ENCODE measurements around the gene RAP1GAP.

DNA sequence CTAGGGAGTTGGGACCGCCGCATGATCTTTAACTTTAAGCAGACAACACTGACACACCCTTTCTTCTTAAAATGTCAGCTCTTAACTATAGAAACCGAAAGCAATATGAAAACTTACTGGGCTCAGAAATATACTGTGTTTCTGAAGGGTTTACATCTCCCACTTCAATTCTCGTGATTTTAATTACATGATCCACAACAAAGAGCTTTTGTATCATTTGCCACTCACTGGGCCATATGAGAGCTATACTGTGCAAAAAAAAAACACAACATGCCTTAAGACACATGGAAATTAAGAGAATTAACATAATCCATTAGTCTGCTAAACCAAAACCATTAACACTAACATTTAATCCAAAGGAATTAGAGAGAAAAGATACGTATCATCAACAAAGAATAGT, 35.0 kb upstream of the RAP1GAP start:
- TF ChIP-seq, protein P1, sequence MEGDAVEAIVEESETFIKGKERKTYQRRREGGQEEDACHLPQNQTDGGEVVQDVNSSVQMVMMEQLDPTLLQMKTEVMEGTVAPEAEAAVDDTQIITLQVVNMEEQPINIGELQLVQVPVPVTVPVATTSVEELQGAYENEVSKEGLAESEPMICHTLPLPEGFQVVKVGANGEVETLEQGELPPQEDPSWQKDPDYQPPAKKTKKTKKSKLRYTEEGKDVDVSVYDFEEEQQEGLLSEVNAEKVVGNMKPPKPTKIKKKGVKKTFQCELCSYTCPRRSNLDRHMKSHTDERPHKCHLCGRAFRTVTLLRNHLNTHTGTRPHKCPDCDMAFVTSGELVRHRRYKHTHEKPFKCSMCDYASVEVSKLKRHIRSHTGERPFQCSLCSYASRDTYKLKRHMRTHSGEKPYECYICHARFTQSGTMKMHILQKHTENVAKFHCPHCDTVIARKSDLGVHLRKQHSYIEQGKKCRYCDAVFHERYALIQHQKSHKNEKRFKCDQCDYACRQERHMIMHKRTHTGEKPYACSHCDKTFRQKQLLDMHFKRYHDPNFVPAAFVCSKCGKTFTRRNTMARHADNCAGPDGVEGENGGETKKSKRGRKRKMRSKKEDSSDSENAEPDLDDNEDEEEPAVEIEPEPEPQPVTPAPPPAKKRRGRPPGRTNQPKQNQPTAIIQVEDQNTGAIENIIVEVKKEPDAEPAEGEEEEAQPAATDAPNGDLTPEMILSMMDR (IDR thresholded peaks at IDR 0.05), result no peak
- no peak for TF ChIP-seq POLR2A (IDR thresholded peaks at IDR 0.05)
